ENCODE measurements around the gene SFMBT2.

Gene SFMBT2

GRCh38 chr10:7362471-7362870 lies 48.4 kb downstream of the SFMBT2 start:
- DNase-seq = no peak

GRCh38 chr10:7361316-7361715 lies 49.5 kb downstream of the SFMBT2 start:
- DNase-seq = no peak

GRCh38 chr10:7359954-7360353 lies 50.9 kb downstream of the SFMBT2 start:
- no peak for DNase-seq

- no peak for DNase-seq
These were observed 51.5 kb downstream of the SFMBT2 start for GRCh38 chr10:7359356-7359755.

- no peak for DNase-seq
These were observed 53.6 kb downstream of the SFMBT2 start for GRCh38 chr10:7357193-7357592.

GRCh38 chr10:7354330-7355047 lies 56.3 kb downstream of the SFMBT2 start:
- DNase-seq = no peak

GRCh38 chr10:7351894-7352293 lies 58.9 kb downstream of the SFMBT2 start:
- DNase-seq = no peak

GRCh38 chr10:7350541-7351195 lies 60.2 kb downstream of the SFMBT2 start:
- no peak for DNase-seq

- DNase-seq = no peak
These were observed 65.1 kb downstream of the SFMBT2 start for GRCh38 chr10:7345717-7346116.

GRCh38 chr10:7343040-7343439 lies 67.8 kb downstream of the SFMBT2 start:
- no peak for DNase-seq

- DNase-seq = no peak
These were observed 70.5 kb downstream of the SFMBT2 start for GRCh38 chr10:7340179-7340874.

- DNase-seq = no peak
These were observed 71.3 kb downstream of the SFMBT2 start for GRCh38 chr10:7339510-7339909.

- DNase-seq = no peak
These were observed 72.4 kb downstream of the SFMBT2 start for GRCh38 chr10:7338469-7338868.

- DNase-seq = no peak
These were observed 73.2 kb downstream of the SFMBT2 start for GRCh38 chr10:7337431-7338171.

GRCh38 chr10:7335977-7336376 lies 74.9 kb downstream of the SFMBT2 start:
- no peak for DNase-seq

- DNase-seq = no peak
These were observed 76.2 kb downstream of the SFMBT2 start for GRCh38 chr10:7334642-7334964.

- no peak for DNase-seq
These were observed 76.7 kb downstream of the SFMBT2 start for GRCh38 chr10:7333961-7334641.

GRCh38 chr10:7329219-7329618 lies 81.6 kb downstream of the SFMBT2 start:
- no peak for DNase-seq

GRCh38 chr10:7327885-7328284 lies 82.9 kb downstream of the SFMBT2 start:
- DNase-seq = no peak

GRCh38 chr10:7322623-7323022 lies 88.2 kb downstream of the SFMBT2 start:
- no peak for DNase-seq

- DNase-seq = no peak
These were observed 90.8 kb downstream of the SFMBT2 start for GRCh38 chr10:7320072-7320471.

GRCh38 chr10:7319632-7320031 lies 91.2 kb downstream of the SFMBT2 start:
- DNase-seq = no peak

GRCh38 chr10:7318836-7319235 lies 92.0 kb downstream of the SFMBT2 start:
- no peak for DNase-seq
